ENCODE measurements around the gene COL17A1.

DNA sequence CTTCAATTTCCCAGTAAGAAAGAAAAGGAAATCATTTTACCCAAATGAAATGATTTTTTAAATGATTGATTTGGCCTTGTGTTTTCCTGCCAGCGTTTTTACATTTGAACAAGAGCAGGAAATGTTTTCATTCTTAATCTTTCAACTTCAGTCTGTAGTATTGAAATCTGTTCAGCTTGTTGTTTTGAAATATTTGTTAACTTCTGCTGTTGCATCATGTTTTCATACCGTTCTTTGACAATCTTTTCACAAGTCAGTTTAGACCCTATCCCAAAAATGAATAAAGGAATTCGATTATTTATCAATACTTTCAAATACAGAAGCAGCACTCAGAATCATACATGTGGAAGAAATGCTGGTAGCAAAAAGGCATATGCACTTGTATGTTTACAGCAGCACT lies 44.4 kb upstream of the COL17A1 start:
- TF ChIP-seq GATA3 (IDR thresholded peaks at IDR 0.05; ENCODE audit: low read depth, low read length) (no peak), GATA2 (IDR thresholded peaks at IDR 0.05; ENCODE audit: low read depth, low read length) (no peak)
